LNCAP (cell line): ENCODE measurements around the gene PRRC1.

Source experiments
- TF ChIP-seq, protein P1 (sequence below): fragments of 450-650 bp; IDR thresholded peaks from 2 replicates; pipeline ENCODE4 v1.5.1; 2017; ENCODE audit warnings: mild to moderate bottlenecking

The PRRC1 gene

DNA sequence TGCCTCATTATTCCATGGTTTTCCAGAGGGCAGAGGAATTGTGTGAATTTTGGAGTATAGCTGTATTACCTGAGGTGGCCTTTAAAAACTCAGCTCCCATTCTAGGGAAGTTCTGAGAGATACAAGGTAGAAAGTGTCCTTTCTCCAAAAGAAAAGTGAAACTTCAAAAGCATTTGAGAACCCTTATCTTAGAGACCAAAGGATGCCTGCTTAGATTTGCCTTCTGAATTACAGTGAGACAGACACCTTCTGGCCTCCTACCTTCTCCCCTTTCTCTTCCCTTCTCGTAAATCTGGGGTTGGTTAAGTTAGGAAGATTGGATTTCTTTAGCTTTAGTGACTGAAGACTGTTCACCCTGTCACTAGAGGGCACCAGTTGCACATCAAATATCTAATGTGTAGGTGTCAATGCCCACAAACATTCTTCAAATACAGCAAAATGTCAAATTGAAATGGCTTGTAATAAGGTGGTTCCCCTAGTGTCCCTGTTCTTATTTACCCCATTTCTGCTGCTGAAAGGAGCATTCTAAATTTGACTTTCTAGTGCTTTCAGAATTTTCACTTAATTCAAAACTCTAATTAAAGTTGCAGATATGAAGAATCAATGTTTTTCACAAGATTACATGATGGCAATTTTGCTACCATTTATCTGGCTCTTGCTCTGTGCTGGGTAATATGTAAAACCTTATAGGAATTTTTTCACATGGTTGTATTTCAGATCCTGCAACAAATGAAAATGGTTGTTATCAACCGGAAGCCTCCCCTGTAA lies 46.7 kb downstream of the PRRC1 start:
- TF ChIP-seq, protein P1, sequence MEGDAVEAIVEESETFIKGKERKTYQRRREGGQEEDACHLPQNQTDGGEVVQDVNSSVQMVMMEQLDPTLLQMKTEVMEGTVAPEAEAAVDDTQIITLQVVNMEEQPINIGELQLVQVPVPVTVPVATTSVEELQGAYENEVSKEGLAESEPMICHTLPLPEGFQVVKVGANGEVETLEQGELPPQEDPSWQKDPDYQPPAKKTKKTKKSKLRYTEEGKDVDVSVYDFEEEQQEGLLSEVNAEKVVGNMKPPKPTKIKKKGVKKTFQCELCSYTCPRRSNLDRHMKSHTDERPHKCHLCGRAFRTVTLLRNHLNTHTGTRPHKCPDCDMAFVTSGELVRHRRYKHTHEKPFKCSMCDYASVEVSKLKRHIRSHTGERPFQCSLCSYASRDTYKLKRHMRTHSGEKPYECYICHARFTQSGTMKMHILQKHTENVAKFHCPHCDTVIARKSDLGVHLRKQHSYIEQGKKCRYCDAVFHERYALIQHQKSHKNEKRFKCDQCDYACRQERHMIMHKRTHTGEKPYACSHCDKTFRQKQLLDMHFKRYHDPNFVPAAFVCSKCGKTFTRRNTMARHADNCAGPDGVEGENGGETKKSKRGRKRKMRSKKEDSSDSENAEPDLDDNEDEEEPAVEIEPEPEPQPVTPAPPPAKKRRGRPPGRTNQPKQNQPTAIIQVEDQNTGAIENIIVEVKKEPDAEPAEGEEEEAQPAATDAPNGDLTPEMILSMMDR: peak; percentile 78

DNA sequence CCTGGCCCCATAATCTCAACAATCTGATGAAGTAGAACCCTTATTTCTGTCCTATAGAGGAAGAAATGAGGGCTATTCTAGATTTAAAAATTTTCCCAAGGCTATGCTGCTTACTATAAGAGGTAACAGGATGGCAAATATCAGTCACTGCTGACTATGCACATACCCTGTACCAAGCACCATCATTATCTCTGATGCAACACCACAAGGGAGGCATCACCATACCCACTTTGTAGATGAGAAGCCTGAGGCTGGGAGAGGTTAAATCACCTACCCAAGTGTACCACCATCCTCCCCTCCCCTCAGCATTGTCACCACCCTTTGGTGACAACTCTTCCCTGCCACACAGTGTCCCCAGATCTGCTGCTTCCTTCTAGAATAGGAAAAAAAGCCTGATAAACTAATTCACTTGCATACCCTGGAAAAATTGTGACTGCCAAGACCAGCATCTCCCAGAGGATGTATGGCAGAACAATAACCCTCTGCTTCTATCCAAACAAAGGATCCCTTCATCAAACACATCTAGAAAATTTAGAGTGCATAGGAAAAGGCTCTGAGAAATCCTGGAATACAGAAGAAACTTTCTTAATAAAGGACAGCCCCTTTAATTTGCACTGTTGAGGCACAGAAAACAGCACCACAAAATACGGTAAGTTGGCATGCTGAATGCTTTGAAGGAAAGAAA lies 48.3 kb downstream of the PRRC1 start:
- TF ChIP-seq, protein P1: no peak

DNA sequence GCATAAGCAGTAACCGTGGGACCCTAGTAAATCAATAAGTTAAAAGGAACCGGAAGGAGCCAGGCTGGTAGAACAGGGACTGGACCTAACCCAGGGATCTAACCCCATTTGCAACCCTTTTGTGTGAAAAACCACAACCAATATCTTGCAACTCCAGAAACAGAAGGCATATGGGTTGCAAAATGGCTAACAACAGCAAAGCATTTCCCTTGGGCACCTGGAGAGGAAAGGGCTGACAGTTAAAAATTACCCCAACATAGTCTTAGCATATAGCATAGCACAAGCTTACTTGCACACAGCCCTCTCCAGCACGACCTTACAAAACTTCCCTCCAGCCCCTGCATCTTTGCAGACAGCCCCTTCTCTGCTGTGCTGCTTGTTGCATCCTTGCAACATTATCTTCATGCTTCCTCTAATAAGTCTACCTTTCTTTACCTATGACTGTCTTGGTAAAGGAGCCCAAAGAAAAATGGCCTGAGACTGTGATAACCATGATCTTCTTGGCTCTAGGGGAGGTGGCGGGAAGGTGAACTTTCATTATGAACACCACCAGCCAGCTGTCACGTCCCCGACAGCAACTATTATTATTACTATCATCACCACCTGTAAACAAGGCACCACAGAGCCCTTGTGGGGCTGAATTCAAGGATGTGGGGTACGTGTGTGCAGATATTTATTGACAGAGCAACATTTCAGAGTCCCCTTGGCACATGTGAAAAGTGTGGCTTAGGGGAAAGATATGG lies 49.8 kb downstream of the PRRC1 start:
- TF ChIP-seq, protein P1: no peak

DNA sequence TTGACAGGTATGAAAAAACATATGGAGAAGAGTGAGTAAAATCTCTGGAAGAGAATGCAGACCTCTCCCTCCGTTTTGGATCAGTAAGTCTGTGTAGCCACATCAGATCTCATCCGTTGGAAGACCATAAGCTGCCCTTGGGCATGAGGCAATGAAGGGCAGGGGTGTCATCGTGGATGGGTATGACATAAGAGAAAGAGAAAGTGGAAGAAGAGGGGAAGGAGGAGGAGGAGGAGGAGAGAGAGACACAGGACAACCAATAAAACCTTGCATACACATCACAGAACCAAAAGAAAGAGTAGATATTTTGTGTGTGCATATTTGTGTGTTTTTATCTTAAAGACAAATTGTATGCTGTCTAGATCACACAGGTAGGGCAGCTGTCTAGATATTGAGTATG lies 50.7 kb downstream of the PRRC1 start:
- TF ChIP-seq, protein P1: no peak

DNA sequence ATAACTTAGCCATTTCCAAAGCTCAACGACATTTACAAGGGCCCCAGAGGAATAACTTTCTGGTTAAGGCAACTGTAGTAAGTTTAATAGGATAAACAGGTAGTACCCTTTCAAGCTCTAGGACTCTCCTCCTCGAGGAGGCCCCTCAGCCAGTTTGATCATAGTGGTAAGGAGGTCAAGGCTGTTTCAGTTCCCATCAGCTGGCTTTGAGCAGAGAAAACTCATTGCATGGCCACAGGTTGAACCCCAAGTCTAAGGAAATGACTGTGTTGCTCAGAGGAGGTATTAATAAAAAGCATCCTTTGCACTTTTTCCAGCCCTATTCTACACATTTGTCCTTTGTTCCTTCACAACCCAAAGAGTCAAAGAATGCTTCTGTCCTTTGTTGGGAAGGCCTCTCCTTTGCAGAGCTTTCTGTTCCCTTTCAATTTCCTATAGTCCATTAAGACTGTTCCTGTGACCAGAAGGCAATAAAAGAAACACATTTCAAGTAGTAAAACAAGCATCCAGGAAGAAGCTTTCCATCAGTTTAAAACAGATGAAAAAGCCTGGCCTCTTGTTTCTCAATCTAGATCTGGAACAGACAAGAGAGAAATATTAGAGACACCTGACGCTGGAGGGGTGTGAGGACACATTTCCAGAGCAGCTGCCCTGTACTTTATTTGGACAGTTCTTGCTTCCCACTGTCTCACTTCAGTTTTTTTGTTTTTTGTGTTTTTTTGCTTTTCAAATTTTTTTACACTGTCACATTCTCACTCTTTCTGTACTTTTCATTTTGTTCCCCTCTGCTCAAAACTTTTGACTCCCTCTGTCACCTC lies 54.1 kb downstream of the PRRC1 start:
- TF ChIP-seq, protein P1: no peak

DNA sequence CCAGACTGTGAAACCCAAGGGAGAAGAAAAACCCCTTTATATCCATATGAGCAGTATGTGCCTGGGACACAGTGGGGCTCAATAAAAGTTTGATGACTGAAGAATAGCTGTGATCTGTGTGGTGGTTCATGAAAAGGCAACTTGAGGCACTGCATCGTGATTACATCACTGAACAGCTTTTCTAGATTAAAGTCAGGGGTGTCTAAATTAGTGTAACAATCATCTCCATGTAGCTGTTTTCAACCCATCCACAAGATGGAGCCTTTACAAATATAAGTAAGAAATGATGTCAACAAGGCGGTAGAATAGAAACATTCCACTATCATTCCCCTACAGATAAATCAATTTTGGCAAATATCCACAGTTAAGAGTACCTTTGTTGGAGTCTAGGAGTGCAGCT lies 55.5 kb downstream of the PRRC1 start:
- TF ChIP-seq, protein P1: peak; percentile 67
